Naive thymus-derived CD4-positive, alpha-beta T cell (primary cell): ENCODE results near the gene GPHN. TPM values are rescaled to one million over a fixed set of nuclear protein-coding genes. Genes with fewer than 3 reads are reported as not detected.

ENCODE experiments used
- ATAC-seq: fragments of 150-1000 bp; cut with Tn5 transposase; 2 replicates; pipeline ENCODE4 v1.10.0; 2021; ENCODE audit warnings: mild to moderate bottlenecking, moderate library complexity
- CTCF ChIA-PET: fragments of 350-600 bp; sonication (Branson Sonifier 250); formaldehyde crosslinking; loops from one replicate; lab custom pipeline; 2021; ENCODE audit warnings: antibody characterized with exemption; lab: Charles Lee
- POLR2A ChIA-PET: fragments of 350-600 bp; sonication (Branson Sonifier 250); formaldehyde crosslinking; loops from one replicate; lab custom pipeline; 2021; ENCODE audit warnings: antibody characterized with exemption, inconsistent platforms; lab: Charles Lee
- DNase-seq, 9 donors: peaks; one replicate each; pipeline versions ENCODE4 v3.0.0 to v3.0.0-alpha.2; 2020 to 2022; ENCODE audit warnings: mixed read lengths in 1 of 9
- H3K27ac ChIP-seq: one replicate; pipeline ENCODE4 v1.7.0; 2013; ENCODE audit warnings: mild to moderate bottlenecking, low read depth, low read length, moderate library complexity
- H3K27me3 ChIP-seq, 2 donors: one replicate each; pipeline ENCODE4 v1.7.0; 2013; ENCODE audit warnings: low read length in 2 of 2, mild to moderate bottlenecking in 2 of 2, moderate library complexity in 2 of 2; ENCODE audit not compliant: control insufficient read depth in 2 of 2, insufficient read depth in 2 of 2
- H3K36me3 ChIP-seq, 3 experiments: 1 replicate in 2 of 3; 2 replicates in 1 of 3; pipeline ENCODE4 v1.7.0; 2013; ENCODE audit warnings: low read length in 3 of 3, mild to moderate bottlenecking in 3 of 3, moderate library complexity in 1 of 3; ENCODE audit not compliant: insufficient read depth in 3 of 3, control insufficient read depth in 2 of 3
- H3K4me1 ChIP-seq, 2 donors: one replicate each; pipeline ENCODE4 v1.7.0; 2013; ENCODE audit warnings: low read length in 2 of 2, mild to moderate bottlenecking in 2 of 2, moderate library complexity in 1 of 2; ENCODE audit not compliant: control insufficient read depth in 2 of 2, insufficient read depth in 2 of 2
- H3K4me3 ChIP-seq: 2 replicates; pipeline ENCODE4 v1.7.0; 2013; ENCODE audit warnings: mild to moderate bottlenecking, low read length
- H3K9me3 ChIP-seq, 3 experiments: 1 replicate in 2 of 3; 2 replicates in 1 of 3; pipeline ENCODE4 v1.7.0; 2013; ENCODE audit warnings: low read length in 3 of 3; ENCODE audit not compliant: control insufficient read depth in 2 of 3
- H3K27ac Mint-ChIP-seq, 9 donors: one replicate each; pipeline ENCODE4 v1.8.0; 2020 to 2022; ENCODE audit warnings: mixed read lengths in 9 of 9, mild to moderate bottlenecking in 8 of 9, moderate library complexity in 5 of 9, inconsistent platforms in 2 of 9
- H3K27me3 Mint-ChIP-seq, 5 donors: one replicate each; pipeline ENCODE4 v1.8.0; 2021 to 2022; ENCODE audit warnings: mixed read lengths in 5 of 5, mild to moderate bottlenecking in 1 of 5
- H3K36me3 Mint-ChIP-seq, 5 donors: one replicate each; pipeline ENCODE4 v1.8.0; 2020 to 2022; ENCODE audit warnings: mixed read lengths in 5 of 5, mild to moderate bottlenecking in 3 of 5, inconsistent platforms in 1 of 5
- H3K4me1 Mint-ChIP-seq, 7 donors: one replicate each; pipeline ENCODE4 v1.8.0; 2020 to 2022; ENCODE audit warnings: mixed read lengths in 7 of 7, mild to moderate bottlenecking in 3 of 7, inconsistent platforms in 1 of 7
- H3K4me3 Mint-ChIP-seq, 10 donors: one replicate each; pipeline ENCODE4 v1.8.0; 2020 to 2022; ENCODE audit warnings: mild to moderate bottlenecking in 10 of 10, mixed read lengths in 10 of 10, moderate library complexity in 6 of 10, inconsistent platforms in 2 of 10
- H3K9me3 Mint-ChIP-seq, 11 donors: one replicate each; pipeline ENCODE4 v1.8.0; 2020 to 2022; ENCODE audit warnings: mixed read lengths in 11 of 11, mild to moderate bottlenecking in 4 of 11, inconsistent platforms in 1 of 11, moderate library complexity in 1 of 11
- intact Hi-C, 2 donors: fragments of 100-400 bp; cut with micrococcal nuclease; formaldehyde crosslinking; loops; one replicate each; pipeline ENCODE4 v1.15.1; 2023
- polyA plus RNA-seq, 2 donors: library from polyadenylated mRNA; unstranded; fragments of 300-500 nt; fragmentation: Illumina TruSeq; gene quantifications; one replicate each; pipeline ENCODE4 v1.2.3, GENCODE V29; 2021
- total RNA-seq, 6 experiments: library from RNA in 5 of 6; stranded (reverse) in 5 of 6; gene quantifications; 1 replicate in 5 of 6; 2 replicates in 1 of 6; pipeline ENCODE4 v1.2.3 and lab custom pipeline; 2021 to 2026

The GPHN gene
- total and polyA plus RNA-seq, 7 experiments from 2014 or later = 6.0 to 28.1 (median 14.3) TPM

- Mint-ChIP-seq H3K36me3 (peaks cover 0 to 8% (median 3%) of the 10 kb centered on the region in 5 donors), H3K27ac (peak overlapping the region in 1 of 9 donors; percentile 57), H3K4me1 (peaks cover 3 to 19% (median 9%) of the 10 kb centered on the region in 7 donors), H3K9me3 (peaks cover 0 to 5% (median 3%) of the 10 kb centered on the region in 11 donors), H3K4me3 (no peak overlapping the region), H3K27me3 (no peaks in the 10 kb centered on the region)
- Histone ChIP-seq H3K4me3 (no peak overlapping the region), H3K36me3 (no peaks in the 10 kb centered on the region), H3K9me3 (no peaks in the 10 kb centered on the region), H3K4me1 (no peaks in the 10 kb centered on the region), H3K27ac (no peak overlapping the region), H3K27me3 (no peaks in the 10 kb centered on the region)
- DNase-seq = no peak
- ChIA-PET CTCF (no interaction called here), POLR2A (no interaction called here)
- intact Hi-C loops = no loop called here
- ATAC-seq = no peak
Observed at GRCh38 chr14:66649498-66649897, 141.6 kb downstream of the GPHN start.

- CTCF ChIA-PET = no interaction called here
- no peaks in the 10 kb centered on the region for H3K36me3 ChIP-seq
- H3K9me3 ChIP-seq = no peaks in the 10 kb centered on the region
- H3K9me3 Mint-ChIP-seq = peaks cover 0 to 15% (median 3%) of the 10 kb centered on the region in 11 donors
- H3K4me3 Mint-ChIP-seq = peak overlapping the region in 1 of 10 donors; percentile 16
- no peaks in the 10 kb centered on the region for H3K27me3 ChIP-seq
- no peaks in the 10 kb centered on the region for H3K27me3 Mint-ChIP-seq
- POLR2A ChIA-PET = no interaction called here
- peaks cover 0 to 11% (median 5%) of the 10 kb centered on the region in 5 donors for H3K36me3 Mint-ChIP-seq
- no peaks in the 10 kb centered on the region for H3K4me1 ChIP-seq
- H3K4me3 ChIP-seq = no peak overlapping the region
- DNase-seq (no peak), ATAC-seq (no peak)
- no peak overlapping the region for H3K27ac ChIP-seq
- intact Hi-C loops = no loop called here
- H3K4me1 Mint-ChIP-seq = peaks cover 3 to 19% (median 9%) of the 10 kb centered on the region in 7 donors
- H3K27ac Mint-ChIP-seq = peak overlapping the region in 1 of 9 donors; percentile 62
Observed at GRCh38 chr14:66650491-66650911, 142.6 kb downstream of the GPHN start.

GRCh38 chr14:66651536-66652220, 143.7 kb downstream of the GPHN start:
- intact Hi-C loops = no loop called here
- H3K27me3 ChIP-seq = no peaks in the 10 kb centered on the region
- no peaks in the 10 kb centered on the region for H3K36me3 ChIP-seq
- peaks cover 0 to 13% (median 6%) of the 10 kb centered on the region in 5 donors for H3K36me3 Mint-ChIP-seq
- no peak overlapping the region for H3K27ac ChIP-seq
- POLR2A ChIA-PET = no interaction called here
- DNase-seq (no peak), ATAC-seq (no peak)
- H3K27ac Mint-ChIP-seq = no peak overlapping the region
- peaks cover 0 to 19% (median 9%) of the 10 kb centered on the region in 7 donors for H3K4me1 Mint-ChIP-seq
- no peaks in the 10 kb centered on the region for H3K4me1 ChIP-seq
- peaks cover 5 to 27% (median 15%) of the 10 kb centered on the region in 11 donors for H3K9me3 Mint-ChIP-seq
- CTCF ChIA-PET = no interaction called here
- H3K27me3 Mint-ChIP-seq = no peaks in the 10 kb centered on the region
- H3K4me3 ChIP-seq = no peak overlapping the region
- no peak overlapping the region for H3K4me3 Mint-ChIP-seq
- peaks cover 0 to 2% (median 0%) of the 10 kb centered on the region in 3 experiments for H3K9me3 ChIP-seq

DNA sequence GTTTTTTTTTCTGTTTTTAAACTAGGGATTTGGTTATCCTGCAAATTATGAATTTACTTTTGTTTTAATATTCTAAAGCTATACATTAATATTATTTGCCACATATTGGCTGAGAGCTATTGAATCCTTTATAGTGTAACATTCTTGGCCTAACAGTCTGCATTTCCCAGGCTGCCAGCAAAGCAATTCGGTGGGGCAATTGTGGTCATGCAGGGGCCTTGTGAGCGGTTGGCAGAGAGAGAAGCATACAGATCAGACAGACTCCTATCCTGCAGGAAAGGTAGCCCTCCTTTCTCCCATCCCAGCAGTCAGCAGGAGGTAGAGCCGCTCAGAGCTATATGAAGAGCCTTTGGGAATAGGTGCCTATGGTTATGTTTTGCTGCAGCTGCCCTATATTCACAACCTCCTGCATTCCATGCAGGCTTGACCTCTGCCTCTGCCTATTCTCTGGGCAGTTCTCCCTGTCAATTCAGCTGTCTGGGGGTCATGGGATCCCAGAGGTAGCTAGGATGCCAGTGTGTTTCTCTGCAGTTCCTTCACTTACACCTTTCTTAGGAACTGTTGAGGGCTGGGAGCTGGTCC, 144.7 kb downstream of the GPHN start:
- Mint-ChIP-seq H3K4me3 (no peak overlapping the region), H3K9me3 (peaks cover 6 to 35% (median 16%) of the 10 kb centered on the region in 11 donors), H3K4me1 (peaks cover 0 to 19% (median 9%) of the 10 kb centered on the region in 7 donors), H3K27ac (peak overlapping the region in 1 of 9 donors; percentile 41), H3K27me3 (no peaks in the 10 kb centered on the region), H3K36me3 (peaks cover 0 to 15% (median 8%) of the 10 kb centered on the region in 5 donors)
- ATAC-seq (no peak), DNase-seq (no peak)
- Histone ChIP-seq H3K9me3 (peaks cover 0 to 8% (median 0%) of the 10 kb centered on the region in 3 experiments), H3K4me3 (no peak overlapping the region), H3K4me1 (no peaks in the 10 kb centered on the region), H3K27me3 (no peaks in the 10 kb centered on the region), H3K36me3 (no peaks in the 10 kb centered on the region), H3K27ac (no peak overlapping the region)
- ChIA-PET POLR2A (no interaction called here), CTCF (no interaction called here)
- intact Hi-C loops = no loop called here

DNA sequence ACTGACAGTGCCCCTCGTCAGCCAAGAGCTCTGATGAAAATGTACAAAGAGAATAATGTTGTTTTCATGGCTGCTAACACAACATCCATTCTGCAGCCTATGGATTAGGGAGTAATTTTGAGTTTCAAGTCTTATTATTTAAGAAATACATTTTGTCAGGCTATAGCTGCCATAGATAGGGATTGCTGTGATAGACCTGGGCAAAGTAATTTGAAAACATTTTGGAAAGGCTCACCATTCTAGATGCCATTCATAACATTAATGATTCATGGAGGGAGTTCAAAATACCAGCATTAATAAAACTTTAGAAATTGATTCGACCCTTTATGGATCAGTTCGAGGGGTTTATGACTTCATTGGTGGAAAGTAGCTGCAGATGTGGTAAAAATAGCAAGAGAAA, 149.8 kb downstream of the GPHN start:
- H3K27me3 ChIP-seq = no peaks in the 10 kb centered on the region
- no peak overlapping the region for H3K4me3 ChIP-seq
- H3K4me1 ChIP-seq = no peaks in the 10 kb centered on the region
- no peaks in the 10 kb centered on the region for H3K36me3 ChIP-seq
- POLR2A ChIA-PET = interaction anchor here (0.6 kb wide), 1 partner anchor 156 kb away, joined by 3 read pairs; no protein-coding TSS in a partner anchor
- no peak for ATAC-seq
- no peak overlapping the region for H3K4me3 Mint-ChIP-seq
- H3K9me3 Mint-ChIP-seq = peaks cover 12 to 67% (median 32%) of the 10 kb centered on the region in 11 donors
- H3K4me1 Mint-ChIP-seq = peaks cover 0 to 5% (median 0%) of the 10 kb centered on the region in 7 donors
- H3K27me3 Mint-ChIP-seq = no peaks in the 10 kb centered on the region
- H3K36me3 Mint-ChIP-seq = peaks cover 6 to 31% (median 20%) of the 10 kb centered on the region in 5 donors
- intact Hi-C loops = no loop called here
- CTCF ChIA-PET = no interaction called here
- H3K9me3 ChIP-seq = peaks cover 0 to 13% (median 0%) of the 10 kb centered on the region in 3 experiments
- DNase-seq = no peak
- no peak overlapping the region for H3K27ac ChIP-seq
- H3K27ac Mint-ChIP-seq = no peak overlapping the region

DNA sequence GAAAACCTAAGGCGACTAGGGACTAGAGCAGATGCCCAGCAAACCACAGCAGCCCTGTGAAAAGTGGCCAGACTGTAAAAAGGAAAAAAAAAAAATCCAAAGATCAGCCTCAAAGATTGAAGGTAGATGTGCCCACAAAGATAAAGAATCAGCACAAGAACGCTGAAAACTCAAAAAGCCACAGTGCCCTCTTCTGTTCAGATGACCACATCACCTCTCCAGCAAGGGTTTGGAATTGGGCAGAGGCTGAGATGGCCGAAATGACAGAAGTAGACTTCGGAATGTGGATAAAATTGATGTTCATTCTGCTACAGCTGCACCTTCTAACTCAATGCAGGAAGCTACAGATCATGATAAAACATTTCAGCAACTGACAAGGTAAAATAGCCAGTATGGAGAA, 154.4 kb downstream of the GPHN start:
- H3K9me3 ChIP-seq = peaks cover 0 to 6% (median 0%) of the 10 kb centered on the region in 3 experiments
- H3K4me3 ChIP-seq = no peak overlapping the region
- ChIA-PET POLR2A (no interaction called here), CTCF (interaction anchor here (1.8 kb wide), 1 partner anchor 167 kb away, joined by 4 read pairs; no protein-coding TSS in a partner anchor)
- ATAC-seq = no peak
- no peaks in the 10 kb centered on the region for H3K27me3 Mint-ChIP-seq
- H3K9me3 Mint-ChIP-seq = peaks cover 21 to 71% (median 38%) of the 10 kb centered on the region in 11 donors
- H3K27ac ChIP-seq = no peak overlapping the region
- H3K36me3 Mint-ChIP-seq = peaks cover 9 to 34% (median 22%) of the 10 kb centered on the region in 5 donors
- intact Hi-C loops = loop anchor here in 1 of 2 donors (2.0 to 10.0 kb wide), 3 partner anchors 52 to 305 kb away; no protein-coding TSS in a partner anchor
- no peaks in the 10 kb centered on the region for H3K4me1 ChIP-seq
- H3K36me3 ChIP-seq = no peaks in the 10 kb centered on the region
- no peak overlapping the region for H3K4me3 Mint-ChIP-seq
- H3K4me1 Mint-ChIP-seq = peaks cover 0 to 5% (median 0%) of the 10 kb centered on the region in 7 donors
- DNase-seq = no peak
- H3K27ac Mint-ChIP-seq = no peak overlapping the region
- H3K27me3 ChIP-seq = no peaks in the 10 kb centered on the region
